WTC11 (cell line): Measurements from ENCODE around the gene NPC2. TPM values are rescaled to one million over a fixed set of nuclear protein-coding genes. Genes with fewer than 3 reads are reported as not detected.

ENCODE experiments used
- ATAC-seq: fragments of 200-7000 bp; cut with Tn5 transposase; 2 replicates; pipeline ENCODE4 v1.10.0; 2021; ENCODE audit warnings: mild to moderate bottlenecking, moderate library complexity
- CTCF ChIA-PET: fragments of 300-600 bp; sonication (Branson Sonifier 250); formaldehyde crosslinking; loops from one replicate; lab custom pipeline; 2021; ENCODE audit warnings: antibody characterized with exemption; lab: Charles Lee
- POLR2A ChIA-PET: fragments of 350-600 bp; sonication (Branson Sonifier 250); formaldehyde crosslinking; loops from one replicate; lab custom pipeline; 2021; ENCODE audit warnings: antibody characterized with exemption; lab: Charles Lee
- DNase-seq: peaks from one replicate; pipeline ENCODE4 v3.0.0; 2021; ENCODE audit warnings: low spot score
- H3K27ac Mint-ChIP-seq: 2 replicates; pipeline ENCODE4 v1.8.0; 2021; ENCODE audit warnings: mixed read lengths
- H3K27me3 Mint-ChIP-seq: 2 replicates; pipeline ENCODE4 v1.8.0; 2021; ENCODE audit warnings: low read depth, mild to moderate bottlenecking, moderate library complexity, mixed read lengths
- H3K36me3 Mint-ChIP-seq: 2 replicates; pipeline ENCODE4 v1.8.0; 2021; ENCODE audit warnings: mixed read lengths
- H3K4me1 Mint-ChIP-seq: 2 replicates; pipeline ENCODE4 v1.8.0; 2022; ENCODE audit warnings: mixed read lengths
- H3K4me3 Mint-ChIP-seq: 2 replicates; pipeline ENCODE4 v1.8.0; 2021; ENCODE audit warnings: mild to moderate bottlenecking, moderate library complexity, mixed read lengths
- H3K9me3 Mint-ChIP-seq: 2 replicates; pipeline ENCODE4 v1.8.0; 2021; ENCODE audit warnings: mixed read lengths
- ATF2 ChIP-seq: sonication (generic); formaldehyde crosslinking; IDR thresholded peaks from 2 replicates; pipeline ENCODE4 v1.8.1; 2022; ENCODE audit warnings: low read depth, missing genetic modification reagents, borderline replicate concordance
- CDX4 ChIP-seq: fragments of 250-450 bp; sonication (Bioruptor Pico); IDR thresholded peaks from 2 replicates; pipeline ENCODE4 v1.9.0; 2021; ENCODE audit warnings: moderate library complexity, mild to moderate bottlenecking, inconsistent platforms, borderline replicate concordance
- CREM ChIP-seq: sonication (generic); formaldehyde crosslinking; IDR thresholded peaks from 2 replicates; pipeline ENCODE4 v1.8.1; 2022; ENCODE audit warnings: mild to moderate bottlenecking, missing genetic modification reagents, moderate library complexity
- E2F5 ChIP-seq: sonication (generic); formaldehyde crosslinking; IDR thresholded peaks from 2 replicates; pipeline ENCODE4 v1.8.1; 2022; ENCODE audit warnings: mild to moderate bottlenecking, moderate library complexity, missing genetic modification reagents
- GRHL2 ChIP-seq: fragments of 250-450 bp; sonication (Bioruptor Pico); IDR thresholded peaks from 2 replicates; pipeline ENCODE4 v1.8.0; 2022; ENCODE audit warnings: mild to moderate bottlenecking, moderate library complexity; ENCODE audit not compliant: insufficient replicate concordance, severe bottlenecking
- HMGXB4 ChIP-seq: sonication (generic); formaldehyde crosslinking; IDR thresholded peaks from 2 replicates; pipeline ENCODE4 v1.8.1; 2023; ENCODE audit warnings: mild to moderate bottlenecking, moderate library complexity, missing genetic modification reagents
- MAX ChIP-seq: sonication (generic); formaldehyde crosslinking; IDR thresholded peaks from 2 replicates; pipeline ENCODE4 v1.8.0; 2022; ENCODE audit warnings: mild to moderate bottlenecking, missing genetic modification reagents
- NR2C2 ChIP-seq: sonication (generic); formaldehyde crosslinking; IDR thresholded peaks from 2 replicates; pipeline ENCODE4 v1.8.0; 2022; ENCODE audit warnings: mild to moderate bottlenecking, missing genetic modification reagents
- NR3C1 ChIP-seq: sonication (generic); formaldehyde crosslinking; conservative IDR thresholded peaks from 2 replicates; pipeline ENCODE4 v1.8.1; 2023; ENCODE audit warnings: low read depth, mild to moderate bottlenecking, missing genetic modification reagents
- PRRX2 ChIP-seq: fragments of 250-450 bp; sonication (Bioruptor Pico); IDR thresholded peaks from 2 replicates; pipeline ENCODE4 v1.8.0; 2021; ENCODE audit warnings: mild to moderate bottlenecking
- SP1 ChIP-seq: sonication (generic); formaldehyde crosslinking; conservative IDR thresholded peaks from 2 replicates; pipeline ENCODE4 v1.8.1; 2022; ENCODE audit warnings: missing genetic modification reagents
- TCF7 ChIP-seq: sonication (generic); formaldehyde crosslinking; IDR thresholded peaks from 2 replicates; pipeline ENCODE4 v1.8.0; 2022; ENCODE audit warnings: mild to moderate bottlenecking, low read depth, missing genetic modification reagents, moderate library complexity
- TEAD1 ChIP-seq: sonication (generic); formaldehyde crosslinking; IDR thresholded peaks from 2 replicates; pipeline ENCODE4 v1.8.0; 2022; ENCODE audit warnings: mild to moderate bottlenecking, missing genetic modification reagents
- TEAD4 ChIP-seq: sonication (generic); formaldehyde crosslinking; IDR thresholded peaks from 2 replicates; pipeline ENCODE4 v1.8.0; 2022; ENCODE audit warnings: mild to moderate bottlenecking, missing genetic modification reagents
- TP53 ChIP-seq: sonication (generic); formaldehyde crosslinking; IDR thresholded peaks from 2 replicates; pipeline ENCODE4 v1.8.1; 2023; ENCODE audit warnings: mild to moderate bottlenecking, missing genetic modification reagents
- ZBTB21 ChIP-seq: sonication (generic); formaldehyde crosslinking; IDR thresholded peaks from 2 replicates; pipeline ENCODE4 v1.8.1; 2023; ENCODE audit warnings: mild to moderate bottlenecking, missing genetic modification reagents, borderline replicate concordance
- ZNF121 ChIP-seq: sonication (generic); formaldehyde crosslinking; IDR thresholded peaks from 2 replicates; pipeline ENCODE4 v1.8.0; 2023; ENCODE audit warnings: missing genetic modification reagents
- ZNF396 ChIP-seq: fragments of 250-450 bp; sonication (Bioruptor Pico); IDR thresholded peaks from 2 replicates; pipeline ENCODE4 v1.8.0; 2021; ENCODE audit warnings: mild to moderate bottlenecking, moderate library complexity, borderline replicate concordance
- ZNF425 ChIP-seq: fragments of 250-450 bp; sonication (Bioruptor Pico); conservative IDR thresholded peaks from 2 replicates; pipeline ENCODE4 v1.9.0; 2021; ENCODE audit warnings: mild to moderate bottlenecking
- total RNA-seq: library from RNA; stranded (reverse); gene quantifications from 3 replicates; pipeline ENCODE4 v1.2.3, GENCODE V29; 2021

The NPC2 gene
- total RNA-seq, 1 experiment from 2014 or later: 139 TPM

GRCh38 chr14:74475678-74476077 lies 17.4 kb downstream of the NPC2 start (continued):
- no peak for TF ChIP-seq TCF7 (CRISPR knock-in tag)

GRCh38 chr14:74474376-74474775 lies 18.7 kb downstream of the NPC2 start:
- H3K27ac Mint-ChIP-seq: no peak overlapping the region
- no peaks in the 10 kb centered on the region for H3K9me3 Mint-ChIP-seq
- DNase-seq (no peak), ATAC-seq (no peak)
- H3K36me3 Mint-ChIP-seq: peaks cover 15% of the 10 kb centered on the region
- peaks cover 5% of the 10 kb centered on the region for H3K4me1 Mint-ChIP-seq
- H3K4me3 Mint-ChIP-seq: no peak overlapping the region
- H3K27me3 Mint-ChIP-seq: no peaks in the 10 kb centered on the region
- CTCF ChIA-PET: no interaction called here
- POLR2A ChIA-PET: no interaction called here
- TF ChIP-seq TEAD4 (CRISPR knock-in tag) (no peak), MAX (CRISPR knock-in tag) (no peak), ZNF425 (no peak), GRHL2 (no peak), ZBTB21 (no peak), CREM (no peak), ATF2 (CRISPR knock-in tag) (no peak), HMGXB4 (CRISPR knock-in tag) (no peak)
- TF ChIP-seq, all 79 proteins: peak for 0

GRCh38 chr14:74472601-74473000 lies 20.5 kb downstream of the NPC2 start:
- no peaks in the 10 kb centered on the region for H3K9me3 Mint-ChIP-seq
- ChIA-PET POLR2A (interaction anchor here (0.6 kb wide), 1 partner anchor 221 kb away, joined by 3 read pairs; no protein-coding TSS in a partner anchor), CTCF (no interaction called here)
- H3K27me3 Mint-ChIP-seq: no peaks in the 10 kb centered on the region
- DNase-seq (no peak), ATAC-seq (no peak)
- no peak for TF ChIP-seq PRRX2 (CRISPR knock-in tag)
- TF ChIP-seq SP1: no peak
- no peak for TF ChIP-seq NR3C1 (CRISPR knock-in tag)
- no peak for TF ChIP-seq TEAD1 (CRISPR knock-in tag)
- TF ChIP-seq E2F5: no peak
- no peak for TF ChIP-seq TP53 (CRISPR knock-in tag)
- TF ChIP-seq ZNF396 (CRISPR knock-in tag): no peak
- no peak for TF ChIP-seq CDX4
- no peak for TF ChIP-seq ZNF121 (CRISPR knock-in tag)
- no peak for TF ChIP-seq NR2C2 (CRISPR knock-in tag)
- peaks cover 7% of the 10 kb centered on the region for H3K4me1 Mint-ChIP-seq
- H3K27ac Mint-ChIP-seq: no peak overlapping the region
- H3K36me3 Mint-ChIP-seq: peaks cover 15% of the 10 kb centered on the region
- no peak overlapping the region for H3K4me3 Mint-ChIP-seq
